MM.1S (cell line): ENCODE data around the gene TRDN.

Experiments
- DNase-seq: peaks from one replicate; pipeline ENCODE4 v3.0.0-alpha.2; 2015
- H2AFZ ChIP-seq: fragments of 300-600 bp; sonication (generic); 2 replicates; pipeline ENCODE4 v1.6.0; 2016; ENCODE audit warnings: antibody characterized with exemption, low read length
- H3F3A ChIP-seq: fragments of 300-600 bp; sonication (generic); 2 replicates; pipeline ENCODE4 v1.6.1; 2016; ENCODE audit warnings: mild to moderate bottlenecking, antibody characterized with exemption, low read length, moderate library complexity, mixed read lengths; ENCODE audit not compliant: insufficient read depth
- H3K27ac ChIP-seq: fragments of 300-600 bp; sonication (generic); 2 replicates; pipeline ENCODE4 v1.5.1; 2016; ENCODE audit warnings: mild to moderate bottlenecking, low read length
- H3K27me3 ChIP-seq: fragments of 300-600 bp; sonication (generic); replicated peaks from 2 replicates; pipeline ENCODE4 v1.6.0; 2016; ENCODE audit warnings: low read length; ENCODE audit not compliant: insufficient read depth
- H3K36me3 ChIP-seq: fragments of 300-600 bp; sonication (generic); replicated peaks from 2 replicates; pipeline ENCODE4 v1.6.1; 2016; ENCODE audit warnings: mild to moderate bottlenecking, low read length, mixed read lengths; ENCODE audit not compliant: insufficient read depth
- H3K4me1 ChIP-seq: fragments of 300-600 bp; sonication (generic); 2 replicates; pipeline ENCODE4 v1.6.1; 2016; ENCODE audit warnings: low read length, mixed read lengths
- H3K4me2 ChIP-seq: fragments of 300-600 bp; sonication (generic); 2 replicates; pipeline ENCODE4 v1.6.0; 2016; ENCODE audit warnings: low read depth, low read length
- H3K4me3 ChIP-seq: fragments of 300-600 bp; sonication (generic); 2 replicates; pipeline ENCODE4 v1.5.1; 2016; ENCODE audit warnings: low read length, mixed read lengths
- H3K79me2 ChIP-seq: fragments of 300-600 bp; sonication (generic); 2 replicates; pipeline ENCODE4 v1.6.1; 2016; ENCODE audit warnings: mixed run types, low read length, mixed read lengths
- H3K9ac ChIP-seq: fragments of 300-600 bp; sonication (generic); 2 replicates; pipeline ENCODE4 v1.6.1; 2016; ENCODE audit warnings: low read length, mixed read lengths
- H3K9me2 ChIP-seq: fragments of 300-600 bp; sonication (generic); replicated peaks from 2 replicates; pipeline ENCODE4 v1.6.1; 2016; ENCODE audit warnings: mild to moderate bottlenecking, low read length, mixed read lengths; ENCODE audit not compliant: insufficient read depth
- H3K9me3 ChIP-seq: fragments of 300-600 bp; sonication (generic); replicated peaks from 2 replicates; pipeline ENCODE4 v1.6.1; 2016; ENCODE audit warnings: mild to moderate bottlenecking, low read length, mixed read lengths; ENCODE audit not compliant: insufficient read depth
- H4K20me1 ChIP-seq: fragments of 300-600 bp; sonication (generic); 2 replicates; pipeline ENCODE4 v1.6.1; 2016; ENCODE audit warnings: mild to moderate bottlenecking, low read length, moderate library complexity, mixed read lengths; ENCODE audit not compliant: insufficient read depth
- CTCF ChIP-seq: fragments of 300-600 bp; sonication (generic); IDR thresholded peaks from 2 replicates; pipeline ENCODE4 v1.5.1; 2016; ENCODE audit warnings: antibody characterized with exemption, low read length, mixed read lengths
- EZH2 ChIP-seq: fragments of 300-600 bp; sonication (generic); optimal IDR thresholded peaks from 2 replicates; pipeline ENCODE3; 2017; ENCODE audit warnings: low read depth, mild to moderate bottlenecking, antibody characterized with exemption, low read length, mixed read lengths
- EZH2phosphoT487 ChIP-seq: fragments of 300-600 bp; sonication (generic); IDR thresholded peaks from 2 replicates; pipeline ENCODE4 v1.6.1; 2018; ENCODE audit warnings: antibody characterized with exemption, low read length

Gene TRDN

GRCh38 chr6:123418071-123418470 is 218.7 kb downstream of the TRDN start:
- Histone ChIP-seq H3K27me3 (no peaks in the 10 kb centered on the region), H3K36me3 (no peaks in the 10 kb centered on the region), H3F3A (no peaks in the 10 kb centered on the region), H2AFZ (no peak overlapping the region), H3K9me2 (no peaks in the 10 kb centered on the region), H3K9me3 (no peaks in the 10 kb centered on the region), H3K27ac (no peak overlapping the region), H3K79me2 (no peaks in the 10 kb centered on the region), H3K4me3 (no peak overlapping the region), H3K4me1 (no peaks in the 10 kb centered on the region), H4K20me1 (no peaks in the 10 kb centered on the region), H3K4me2 (no peak overlapping the region), H3K9ac (no peak overlapping the region)
- TF ChIP-seq CTCF (no peak), EZH2 (no peak), EZH2phosphoT487 (no peak)
- DNase-seq: no peak

GRCh38 chr6:123417535-123417934 is 219.2 kb downstream of the TRDN start:
- Histone ChIP-seq H2AFZ (no peak overlapping the region), H4K20me1 (no peaks in the 10 kb centered on the region), H3F3A (no peaks in the 10 kb centered on the region), H3K27ac (no peak overlapping the region), H3K27me3 (no peaks in the 10 kb centered on the region), H3K36me3 (no peaks in the 10 kb centered on the region), H3K9me3 (no peaks in the 10 kb centered on the region), H3K4me1 (no peaks in the 10 kb centered on the region), H3K9ac (no peak overlapping the region), H3K9me2 (no peaks in the 10 kb centered on the region), H3K79me2 (no peaks in the 10 kb centered on the region), H3K4me2 (no peak overlapping the region), H3K4me3 (no peak overlapping the region)
- no peak for DNase-seq
- no peak for TF ChIP-seq CTCF
- no peak for TF ChIP-seq EZH2
- no peak for TF ChIP-seq EZH2phosphoT487

GRCh38 chr6:123415844-123416468 is 220.8 kb downstream of the TRDN start:
- Histone ChIP-seq H3F3A (no peaks in the 10 kb centered on the region), H3K27ac (no peak overlapping the region), H4K20me1 (no peaks in the 10 kb centered on the region), H3K4me2 (no peak overlapping the region), H3K27me3 (no peaks in the 10 kb centered on the region), H3K9ac (no peak overlapping the region), H3K79me2 (no peaks in the 10 kb centered on the region), H3K9me2 (no peaks in the 10 kb centered on the region), H3K36me3 (no peaks in the 10 kb centered on the region), H2AFZ (no peak overlapping the region), H3K9me3 (no peaks in the 10 kb centered on the region), H3K4me1 (no peaks in the 10 kb centered on the region), H3K4me3 (no peak overlapping the region)
- TF ChIP-seq CTCF (peak; percentile 67), EZH2 (no peak)
- DNase-seq: peak; percentile 76
